D341Med (cell line): ENCODE measurements around the gene GRM4.

Experiments used
- DNase-seq: peaks from one replicate; pipeline ENCODE4 v3.0.0; 2012; ENCODE audit warnings: low spot score

Gene GRM4

DNA sequence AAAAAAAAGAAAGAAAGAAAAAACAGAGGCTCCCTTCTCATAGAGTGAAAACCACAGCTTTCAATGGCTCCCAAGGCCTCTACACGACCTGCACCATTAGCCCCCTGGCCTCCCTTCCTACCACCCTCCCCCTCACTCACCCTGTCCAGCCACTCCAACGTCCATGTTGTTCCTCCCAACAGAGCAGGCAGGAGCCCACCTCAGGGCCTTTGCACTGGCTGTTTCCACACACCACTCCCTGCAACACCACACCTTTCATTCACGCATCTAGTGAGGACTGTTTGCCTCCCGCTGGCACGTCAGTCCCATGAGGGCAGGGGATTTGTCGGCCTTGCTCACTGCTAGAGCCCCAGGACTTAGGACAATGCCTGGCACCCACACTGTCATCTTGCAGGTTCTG, 39.5 kb downstream of the GRM4 start:
- no peak for DNase-seq

GRCh38 chr6:34104628-34105027, 41.3 kb downstream of the GRM4 start:
- no peak for DNase-seq

- DNase-seq = no peak
Measured at GRCh38 chr6:34104186-34104585, 41.7 kb downstream of the GRM4 start.

- no peak for DNase-seq
Measured at GRCh38 chr6:34103321-34103720, 42.6 kb downstream of the GRM4 start.

- no peak for DNase-seq
Measured at GRCh38 chr6:34102696-34103095, 43.2 kb downstream of the GRM4 start.

GRCh38 chr6:34102099-34102656, 43.7 kb downstream of the GRM4 start:
- no peak for DNase-seq

GRCh38 chr6:34100788-34101187, 45.1 kb downstream of the GRM4 start:
- no peak for DNase-seq

- DNase-seq = no peak
Measured at GRCh38 chr6:34099878-34100277, 46.0 kb downstream of the GRM4 start.

- DNase-seq = no peak
Measured at GRCh38 chr6:34098045-34098936, 47.6 kb downstream of the GRM4 start.

- DNase-seq = no peak
Measured at GRCh38 chr6:34096814-34097213, 49.1 kb downstream of the GRM4 start.

DNA sequence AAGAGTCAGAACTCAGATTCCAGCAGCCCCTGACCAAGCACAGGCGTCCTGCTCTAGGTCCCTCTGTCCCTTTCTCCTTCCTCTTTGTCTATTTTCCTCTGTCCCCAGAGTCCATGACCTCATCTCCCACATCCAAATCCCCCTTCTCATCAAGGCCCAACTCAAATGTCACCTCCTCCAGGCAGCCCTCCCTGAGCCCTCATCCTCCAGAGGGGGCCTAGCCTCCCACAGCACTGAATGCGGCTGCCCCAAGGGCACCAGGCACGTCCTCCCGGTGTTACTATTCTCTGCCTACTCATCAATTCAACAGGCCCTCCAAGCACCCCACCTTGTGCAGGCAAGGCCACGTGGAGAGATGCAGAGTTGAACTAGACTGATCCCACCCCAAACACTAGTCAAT, 49.7 kb downstream of the GRM4 start:
- DNase-seq = no peak

- no peak for DNase-seq
Measured at GRCh38 chr6:34095741-34096140, 50.1 kb downstream of the GRM4 start.

- no peak for DNase-seq
Measured at GRCh38 chr6:34095136-34095505, 50.8 kb downstream of the GRM4 start.

DNA sequence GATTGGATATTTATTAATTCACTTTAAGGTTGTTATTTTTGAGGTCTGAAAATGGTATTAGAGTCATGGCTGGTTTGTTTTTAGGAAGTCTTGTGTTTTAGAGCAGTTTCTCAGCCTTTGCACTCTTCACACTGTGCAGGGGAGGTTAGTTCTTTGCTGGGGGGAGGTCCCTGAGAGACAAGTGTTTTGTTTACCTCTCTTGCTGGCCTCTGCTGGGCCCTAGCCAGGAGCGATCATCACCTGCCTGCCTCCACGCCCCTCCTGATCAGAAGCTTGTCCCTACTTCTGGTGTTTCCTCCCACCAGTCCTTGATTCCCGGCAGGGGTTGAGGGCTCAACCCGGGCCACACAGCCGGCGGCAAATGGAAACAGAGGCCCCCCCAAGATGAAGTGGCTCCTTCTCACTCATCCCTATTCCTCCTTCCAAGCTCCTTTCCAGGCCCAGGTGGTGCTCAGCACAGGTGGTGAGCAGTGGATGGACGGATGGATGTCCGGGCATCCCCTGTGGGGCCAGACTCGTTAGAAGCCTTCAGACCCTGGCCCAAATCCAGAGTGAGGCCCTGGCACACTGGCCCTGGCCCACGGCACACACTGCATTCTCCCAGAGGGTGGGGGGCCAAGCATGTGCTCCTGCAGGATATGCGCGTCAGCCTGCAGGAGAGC, 51.3 kb downstream of the GRM4 start:
- DNase-seq = no peak

GRCh38 chr6:34093854-34094430, 51.9 kb downstream of the GRM4 start:
- DNase-seq = no peak

DNA sequence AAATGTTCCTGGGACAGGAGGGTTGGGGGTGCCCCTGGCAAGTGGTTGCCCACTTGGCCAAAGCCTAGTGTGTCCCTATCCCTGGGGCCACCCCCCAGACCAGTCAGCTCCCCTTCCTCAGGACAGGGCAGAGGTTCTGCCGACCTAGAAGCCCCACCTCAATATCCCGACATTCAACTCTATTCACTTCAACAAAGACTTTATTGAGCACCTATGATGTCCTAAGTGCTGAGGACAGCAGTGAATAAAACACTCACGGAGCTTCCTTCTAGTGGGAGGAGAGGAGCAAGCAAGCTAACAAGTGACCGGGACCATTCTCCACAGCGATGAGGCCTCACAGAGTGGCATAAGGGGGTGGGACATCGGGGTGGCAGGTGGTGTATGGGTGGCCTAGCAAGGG, 52.7 kb downstream of the GRM4 start:
- no peak for DNase-seq

DNA sequence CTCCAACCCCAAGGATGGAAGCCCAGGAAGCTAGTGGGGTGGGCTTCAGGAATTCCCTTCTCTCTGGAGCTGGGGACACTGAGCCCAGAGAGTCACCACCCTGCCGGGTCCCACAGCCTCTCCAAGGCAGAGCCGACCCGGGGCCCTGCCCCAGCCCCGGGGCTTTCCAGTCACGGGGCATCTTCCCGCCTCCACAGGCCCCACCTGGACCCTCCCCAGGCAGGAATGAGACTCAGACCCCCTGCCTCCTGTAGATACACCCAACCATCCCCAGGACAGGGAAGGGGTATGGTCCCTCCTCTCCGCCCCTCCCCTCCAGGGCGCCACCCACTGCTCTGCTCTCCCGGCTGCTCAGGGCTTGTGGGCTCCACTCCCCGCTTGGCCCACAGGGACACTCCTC, 53.3 kb downstream of the GRM4 start:
- DNase-seq = no peak

GRCh38 chr6:34090935-34091334, 55.0 kb downstream of the GRM4 start:
- peak; percentile 56 for DNase-seq

- DNase-seq = peak; percentile 69
Measured at GRCh38 chr6:34090529-34090928, 55.4 kb downstream of the GRM4 start.

DNA sequence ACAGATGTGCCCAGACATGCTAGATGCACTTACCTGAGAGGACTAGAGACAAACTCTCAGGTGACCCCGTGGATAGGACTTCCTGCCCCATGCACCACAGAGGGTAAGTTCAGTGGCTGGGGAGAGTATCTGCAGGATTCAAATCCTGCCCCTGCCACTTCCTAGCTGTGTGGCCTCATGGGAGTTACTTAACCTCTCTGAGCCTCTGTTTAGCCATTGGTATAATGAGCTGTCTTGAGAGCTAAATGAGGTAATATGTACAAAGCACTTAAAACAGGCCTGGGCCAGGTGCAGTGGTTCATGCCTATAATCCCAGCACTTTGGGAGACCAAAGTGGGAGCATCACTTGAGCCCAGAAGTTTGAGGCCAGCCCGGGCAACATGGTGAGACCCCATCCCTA, 59.3 kb downstream of the GRM4 start:
- no peak for DNase-seq

DNA sequence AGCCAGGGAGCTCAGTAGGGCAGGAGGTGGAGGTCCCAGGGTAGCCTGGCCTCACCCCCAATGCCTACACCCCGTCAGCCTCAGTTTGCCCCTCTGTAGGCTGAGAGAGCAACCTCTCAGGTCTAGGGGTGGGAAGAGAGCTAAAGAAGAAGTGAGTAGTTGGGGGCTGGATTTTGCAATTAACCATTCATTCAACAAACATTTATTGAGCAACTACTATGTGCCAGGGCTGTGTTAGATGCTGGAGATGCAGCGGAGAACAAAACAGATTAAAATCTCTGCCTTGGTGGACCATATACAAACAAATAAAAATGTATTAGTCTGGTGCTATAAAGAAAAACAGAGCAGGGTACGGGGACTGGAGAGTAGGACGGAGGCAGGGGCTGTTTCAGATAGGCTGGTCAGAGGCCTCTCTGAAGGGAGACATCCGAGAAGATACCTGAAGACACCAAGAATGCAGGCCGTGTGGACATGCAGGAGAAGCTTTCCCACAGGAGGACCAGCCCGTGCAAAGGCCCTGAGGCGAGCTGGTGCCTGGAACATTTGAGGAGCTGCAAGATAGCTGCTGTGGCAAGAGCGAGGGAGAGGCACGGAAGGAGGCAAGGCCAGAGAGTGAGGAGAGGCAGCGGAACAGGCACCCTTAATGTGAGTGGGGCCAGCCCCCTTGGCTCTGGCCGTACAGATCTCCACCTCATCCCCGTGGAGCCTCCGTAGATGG, 60.3 kb downstream of the GRM4 start:
- no peak for DNase-seq

DNA sequence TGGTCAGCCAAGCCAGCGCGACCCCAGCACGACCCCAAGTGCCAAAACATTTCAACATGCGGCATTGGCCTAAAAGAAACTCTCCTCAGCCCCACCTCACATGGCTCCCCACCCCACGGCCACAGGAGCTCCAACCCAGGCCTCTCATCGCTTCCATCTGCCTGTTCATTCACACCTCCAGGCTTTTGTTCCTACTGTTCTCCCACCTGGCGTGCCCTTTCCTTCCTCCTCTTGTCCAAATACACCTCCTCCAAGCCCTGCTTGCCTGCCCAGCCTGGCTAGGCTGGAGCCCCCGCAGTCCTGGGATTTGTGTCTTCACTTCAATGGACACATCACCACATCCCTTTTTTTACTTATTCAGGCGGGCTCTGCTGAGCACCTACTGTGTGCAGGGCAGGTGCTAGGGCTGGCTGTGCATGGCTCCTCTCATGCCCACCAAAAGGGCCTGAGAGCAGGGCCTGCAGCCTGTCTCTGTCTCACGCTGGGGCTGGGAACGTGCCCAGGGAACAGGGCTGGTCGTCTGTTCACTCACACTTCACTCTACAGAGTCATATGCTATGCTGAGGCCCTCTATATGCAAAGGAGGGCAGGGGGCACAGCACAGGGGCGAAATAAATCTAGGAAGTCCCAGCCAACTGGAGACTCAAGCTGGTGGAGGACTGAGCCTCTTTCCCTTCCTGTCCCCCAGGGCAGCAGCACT, 61.1 kb downstream of the GRM4 start:
- DNase-seq = no peak
